ENCODE results near the gene TYMS.

GRCh38 chr18:649341-649740 is 8.1 kb upstream of the TYMS start:
- TF ChIP-seq CTCF (IDR thresholded peaks at IDR 0.05) (no peak), POLR2A (IDR thresholded peaks at IDR 0.05) (no peak)
